GM23338 (cell line): ENCODE measurements around the gene SPATA9. TPM values are rescaled to one million over a fixed set of nuclear protein-coding genes. Genes with fewer than 3 reads are reported as not detected.

Experiments used
- ATAC-seq: fragments of 200-7000 bp; cut with Tn5 transposase; 3 replicates; pipeline ENCODE4 v1.9.1; 2020
- DNase-seq: peaks from one replicate; pipeline ENCODE4 v3.0.0-alpha.2; 2015; ENCODE audit warnings: low spot score
- H2AFZ ChIP-seq: fragments of 200-600 bp; sonication (generic); 2 replicates; pipeline ENCODE4 v1.8.0; 2016; ENCODE audit warnings: antibody characterized with exemption, mild to moderate bottlenecking, moderate library complexity
- H3F3A ChIP-seq: fragments of 200-600 bp; sonication (generic); replicated peaks from 2 replicates; pipeline ENCODE4 v1.8.0; 2017; ENCODE audit warnings: antibody characterized with exemption, mixed run types, low read depth
- H3K27ac ChIP-seq: fragments of 200-600 bp; sonication (generic); 2 replicates; pipeline ENCODE4 v1.6.1; 2016; ENCODE audit warnings: low read depth
- H3K27me3 ChIP-seq: fragments of 200-600 bp; sonication (generic); 2 replicates; pipeline ENCODE4 v1.8.0; 2016; ENCODE audit warnings: mild to moderate bottlenecking, mixed run types, moderate library complexity; ENCODE audit not compliant: insufficient read depth
- H3K36me3 ChIP-seq: fragments of 200-600 bp; sonication (generic); 2 replicates; pipeline ENCODE4 v1.8.0; 2016; ENCODE audit warnings: mild to moderate bottlenecking; ENCODE audit not compliant: insufficient read depth
- H3K4me1 ChIP-seq: fragments of 200-600 bp; sonication (generic); 2 replicates; pipeline ENCODE4 v1.8.0; 2016; ENCODE audit warnings: mild to moderate bottlenecking, moderate library complexity; ENCODE audit not compliant: insufficient read depth
- H3K4me2 ChIP-seq: fragments of 200-600 bp; sonication (generic); 2 replicates; pipeline ENCODE4 v1.7.1; 2017; ENCODE audit warnings: mixed run types
- H3K4me3 ChIP-seq: fragments of 200-600 bp; sonication (generic); 2 replicates; pipeline ENCODE4 v1.6.1; 2016; ENCODE audit warnings: mixed run types
- H3K79me2 ChIP-seq: fragments of 200-600 bp; sonication (generic); replicated peaks from 2 replicates; pipeline ENCODE4 v1.8.0; 2017; ENCODE audit warnings: mild to moderate bottlenecking; ENCODE audit not compliant: insufficient read depth
- H3K9me2 ChIP-seq: fragments of 200-600 bp; sonication (generic); 2 replicates; pipeline ENCODE4 v1.8.0; 2017; ENCODE audit not compliant: insufficient read depth
- H4K20me1 ChIP-seq: fragments of 200-600 bp; sonication (generic); replicated peaks from 2 replicates; pipeline ENCODE4 v1.8.0; 2017; ENCODE audit warnings: mild to moderate bottlenecking; ENCODE audit not compliant: insufficient read depth
- H3K27ac Mint-ChIP-seq: 2 replicates; pipeline ENCODE4 v1.8.0; 2020; ENCODE audit warnings: inconsistent platforms, mild to moderate bottlenecking, moderate library complexity, mixed read lengths
- H3K27me3 Mint-ChIP-seq: 3 replicates; pipeline ENCODE4 v1.8.0; 2022; ENCODE audit warnings: low read depth, mild to moderate bottlenecking, moderate library complexity, mixed read lengths, inconsistent platforms; ENCODE audit not compliant: insufficient read depth, poor library complexity
- H3K36me3 Mint-ChIP-seq: 3 replicates; pipeline ENCODE4 v1.8.0; 2021; ENCODE audit warnings: low read depth, mild to moderate bottlenecking, inconsistent platforms, moderate library complexity, mixed read lengths
- H3K4me1 Mint-ChIP-seq: 3 replicates; pipeline ENCODE4 v1.8.0; 2020; ENCODE audit warnings: mild to moderate bottlenecking, inconsistent platforms, mixed read lengths
- H3K4me3 Mint-ChIP-seq: 3 replicates; pipeline ENCODE4 v1.8.0; 2021; ENCODE audit warnings: moderate library complexity, mild to moderate bottlenecking, inconsistent platforms, mixed read lengths
- H3K9me3 Mint-ChIP-seq: 3 replicates; pipeline ENCODE4 v1.8.0; 2020; ENCODE audit warnings: moderate library complexity, mild to moderate bottlenecking, inconsistent platforms, mixed read lengths
- EZH2 ChIP-seq: fragments of 200-600 bp; sonication (generic); IDR thresholded peaks from one replicate; pipeline ENCODE4 v1.8.0; 2017; ENCODE audit warnings: antibody characterized with exemption, mild to moderate bottlenecking, low read depth; ENCODE audit not compliant: unreplicated experiment
- EZH2phosphoT487 ChIP-seq: fragments of 200-600 bp; sonication (generic); IDR thresholded peaks from one replicate; pipeline ENCODE4 v1.8.1; 2018; ENCODE audit warnings: antibody characterized with exemption; ENCODE audit not compliant: unreplicated experiment
- JUNB ChIP-seq: IDR thresholded peaks from one replicate; pipeline ENCODE4 v1.6.1; 2016; ENCODE audit warnings: antibody characterized with exemption; ENCODE audit not compliant: unreplicated experiment
- NANOG ChIP-seq: IDR thresholded peaks from 2 replicates; pipeline ENCODE4 v1.6.1; 2016; ENCODE audit warnings: antibody characterized with exemption, borderline replicate concordance
- POLR2AphosphoS5 ChIP-seq: IDR thresholded peaks from 2 replicates; pipeline ENCODE4 v1.6.1; 2016; ENCODE audit warnings: antibody characterized with exemption, low read depth
- ZNF114 ChIP-seq: fragments of 250-450 bp; sonication (Bioruptor Pico); IDR thresholded peaks from 2 replicates; pipeline ENCODE4 v1.5.0; 2020; ENCODE audit warnings: mild to moderate bottlenecking, moderate library complexity
- polyA plus RNA-seq: library from polyadenylated mRNA; unstranded; fragments of >200 nt; fragmentation: Nextera tagmentation; extraction: Ambion mirVana; gene quantifications from 2 replicates; pipeline ENCODE4 v1.2.1, GENCODE V29; 2016
- total RNA-seq: library from RNA; depleted of rRNA; stranded (reverse); fragments of >200 nt; shearing (Covaris generic); gene quantifications from 2 replicates; pipeline ENCODE4 v1.2.3, GENCODE V29; 2014
- TF ChIP-seq, protein P1 (sequence below), 2 experiments: fragments of 200-600 bp in 1 of 2; sonication (generic) in 1 of 2; conservative IDR thresholded peaks; 2 replicates each; pipeline versions ENCODE4 v1.5.1 to v1.6.1; 2016 to 2017; ENCODE audit warnings: antibody characterized with exemption in 2 of 2, low read depth in 2 of 2, mild to moderate bottlenecking in 2 of 2, moderate library complexity in 1 of 2
- TF ChIP-seq, protein P2 (sequence below): fragments of 250-450 bp; sonication (Bioruptor Pico); IDR thresholded peaks from 2 replicates; pipeline ENCODE4 v1.5.0; 2020; ENCODE audit warnings: mild to moderate bottlenecking, moderate library complexity
- TF ChIP-seq, protein P3 (sequence below): IDR thresholded peaks from one replicate; pipeline ENCODE4 v1.6.1; 2018; ENCODE audit warnings: antibody characterized with exemption; ENCODE audit not compliant: unreplicated experiment

Gene SPATA9
- total and polyA plus RNA-seq, 2 experiments from 2014 or later = not detected

DNA sequence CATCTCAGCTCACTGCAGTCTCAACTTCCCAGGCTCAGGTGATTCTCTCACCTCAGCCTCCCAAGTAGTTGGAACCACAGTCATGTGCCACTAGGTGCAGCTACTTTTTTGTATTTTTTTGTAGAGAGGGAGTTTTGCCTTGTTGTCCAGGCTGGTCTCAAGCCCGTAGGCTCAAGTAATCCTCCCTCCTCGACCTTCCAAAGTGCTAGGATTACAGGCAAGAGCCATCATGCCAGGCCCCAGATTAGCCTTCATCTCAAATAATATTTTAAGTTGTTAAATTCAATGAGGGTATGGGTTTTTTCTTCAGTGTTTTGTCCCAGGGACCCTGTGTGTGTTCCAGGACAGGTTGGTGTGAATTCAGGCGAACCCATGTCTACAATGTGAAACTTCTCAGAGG lies 48.7 kb downstream of the SPATA9 start:
- H3K36me3 ChIP-seq = no peaks in the 10 kb centered on the region
- Mint-ChIP-seq H3K27me3 (peaks cover 3% of the 10 kb centered on the region), H3K36me3 (peaks cover 13% of the 10 kb centered on the region), H3K27ac (no peak overlapping the region), H3K4me3 (no peak overlapping the region), H3K9me3 (peaks cover 11% of the 10 kb centered on the region), H3K4me1 (no peaks in the 10 kb centered on the region)
- H3K4me1 ChIP-seq = no peaks in the 10 kb centered on the region
- no peak overlapping the region for H3K27ac ChIP-seq
- DNase-seq = no peak
- H3K9me2 ChIP-seq = 0 out of 2 replicates have a peak, but pooled peaks cover 11% of the 10 kb centered on the region
- ATAC-seq = no peak
- no peak overlapping the region for H3K4me2 ChIP-seq
- peak overlapping the region; percentile 43; the same call in 1 of the 2 replicates for H2AFZ ChIP-seq
- no peaks in the 10 kb centered on the region for H3K79me2 ChIP-seq
- no peaks in the 10 kb centered on the region for H4K20me1 ChIP-seq
- H3K27me3 ChIP-seq = no peaks in the 10 kb centered on the region
- no peaks in the 10 kb centered on the region for H3F3A ChIP-seq
- H3K4me3 ChIP-seq = no peak overlapping the region
- TF ChIP-seq, protein P1, sequence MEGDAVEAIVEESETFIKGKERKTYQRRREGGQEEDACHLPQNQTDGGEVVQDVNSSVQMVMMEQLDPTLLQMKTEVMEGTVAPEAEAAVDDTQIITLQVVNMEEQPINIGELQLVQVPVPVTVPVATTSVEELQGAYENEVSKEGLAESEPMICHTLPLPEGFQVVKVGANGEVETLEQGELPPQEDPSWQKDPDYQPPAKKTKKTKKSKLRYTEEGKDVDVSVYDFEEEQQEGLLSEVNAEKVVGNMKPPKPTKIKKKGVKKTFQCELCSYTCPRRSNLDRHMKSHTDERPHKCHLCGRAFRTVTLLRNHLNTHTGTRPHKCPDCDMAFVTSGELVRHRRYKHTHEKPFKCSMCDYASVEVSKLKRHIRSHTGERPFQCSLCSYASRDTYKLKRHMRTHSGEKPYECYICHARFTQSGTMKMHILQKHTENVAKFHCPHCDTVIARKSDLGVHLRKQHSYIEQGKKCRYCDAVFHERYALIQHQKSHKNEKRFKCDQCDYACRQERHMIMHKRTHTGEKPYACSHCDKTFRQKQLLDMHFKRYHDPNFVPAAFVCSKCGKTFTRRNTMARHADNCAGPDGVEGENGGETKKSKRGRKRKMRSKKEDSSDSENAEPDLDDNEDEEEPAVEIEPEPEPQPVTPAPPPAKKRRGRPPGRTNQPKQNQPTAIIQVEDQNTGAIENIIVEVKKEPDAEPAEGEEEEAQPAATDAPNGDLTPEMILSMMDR (conservative IDR thresholded peaks at IDR 0.05; ENCODE audit: low read depth in 2 of 2) = no peak
- TF ChIP-seq, protein P2, sequence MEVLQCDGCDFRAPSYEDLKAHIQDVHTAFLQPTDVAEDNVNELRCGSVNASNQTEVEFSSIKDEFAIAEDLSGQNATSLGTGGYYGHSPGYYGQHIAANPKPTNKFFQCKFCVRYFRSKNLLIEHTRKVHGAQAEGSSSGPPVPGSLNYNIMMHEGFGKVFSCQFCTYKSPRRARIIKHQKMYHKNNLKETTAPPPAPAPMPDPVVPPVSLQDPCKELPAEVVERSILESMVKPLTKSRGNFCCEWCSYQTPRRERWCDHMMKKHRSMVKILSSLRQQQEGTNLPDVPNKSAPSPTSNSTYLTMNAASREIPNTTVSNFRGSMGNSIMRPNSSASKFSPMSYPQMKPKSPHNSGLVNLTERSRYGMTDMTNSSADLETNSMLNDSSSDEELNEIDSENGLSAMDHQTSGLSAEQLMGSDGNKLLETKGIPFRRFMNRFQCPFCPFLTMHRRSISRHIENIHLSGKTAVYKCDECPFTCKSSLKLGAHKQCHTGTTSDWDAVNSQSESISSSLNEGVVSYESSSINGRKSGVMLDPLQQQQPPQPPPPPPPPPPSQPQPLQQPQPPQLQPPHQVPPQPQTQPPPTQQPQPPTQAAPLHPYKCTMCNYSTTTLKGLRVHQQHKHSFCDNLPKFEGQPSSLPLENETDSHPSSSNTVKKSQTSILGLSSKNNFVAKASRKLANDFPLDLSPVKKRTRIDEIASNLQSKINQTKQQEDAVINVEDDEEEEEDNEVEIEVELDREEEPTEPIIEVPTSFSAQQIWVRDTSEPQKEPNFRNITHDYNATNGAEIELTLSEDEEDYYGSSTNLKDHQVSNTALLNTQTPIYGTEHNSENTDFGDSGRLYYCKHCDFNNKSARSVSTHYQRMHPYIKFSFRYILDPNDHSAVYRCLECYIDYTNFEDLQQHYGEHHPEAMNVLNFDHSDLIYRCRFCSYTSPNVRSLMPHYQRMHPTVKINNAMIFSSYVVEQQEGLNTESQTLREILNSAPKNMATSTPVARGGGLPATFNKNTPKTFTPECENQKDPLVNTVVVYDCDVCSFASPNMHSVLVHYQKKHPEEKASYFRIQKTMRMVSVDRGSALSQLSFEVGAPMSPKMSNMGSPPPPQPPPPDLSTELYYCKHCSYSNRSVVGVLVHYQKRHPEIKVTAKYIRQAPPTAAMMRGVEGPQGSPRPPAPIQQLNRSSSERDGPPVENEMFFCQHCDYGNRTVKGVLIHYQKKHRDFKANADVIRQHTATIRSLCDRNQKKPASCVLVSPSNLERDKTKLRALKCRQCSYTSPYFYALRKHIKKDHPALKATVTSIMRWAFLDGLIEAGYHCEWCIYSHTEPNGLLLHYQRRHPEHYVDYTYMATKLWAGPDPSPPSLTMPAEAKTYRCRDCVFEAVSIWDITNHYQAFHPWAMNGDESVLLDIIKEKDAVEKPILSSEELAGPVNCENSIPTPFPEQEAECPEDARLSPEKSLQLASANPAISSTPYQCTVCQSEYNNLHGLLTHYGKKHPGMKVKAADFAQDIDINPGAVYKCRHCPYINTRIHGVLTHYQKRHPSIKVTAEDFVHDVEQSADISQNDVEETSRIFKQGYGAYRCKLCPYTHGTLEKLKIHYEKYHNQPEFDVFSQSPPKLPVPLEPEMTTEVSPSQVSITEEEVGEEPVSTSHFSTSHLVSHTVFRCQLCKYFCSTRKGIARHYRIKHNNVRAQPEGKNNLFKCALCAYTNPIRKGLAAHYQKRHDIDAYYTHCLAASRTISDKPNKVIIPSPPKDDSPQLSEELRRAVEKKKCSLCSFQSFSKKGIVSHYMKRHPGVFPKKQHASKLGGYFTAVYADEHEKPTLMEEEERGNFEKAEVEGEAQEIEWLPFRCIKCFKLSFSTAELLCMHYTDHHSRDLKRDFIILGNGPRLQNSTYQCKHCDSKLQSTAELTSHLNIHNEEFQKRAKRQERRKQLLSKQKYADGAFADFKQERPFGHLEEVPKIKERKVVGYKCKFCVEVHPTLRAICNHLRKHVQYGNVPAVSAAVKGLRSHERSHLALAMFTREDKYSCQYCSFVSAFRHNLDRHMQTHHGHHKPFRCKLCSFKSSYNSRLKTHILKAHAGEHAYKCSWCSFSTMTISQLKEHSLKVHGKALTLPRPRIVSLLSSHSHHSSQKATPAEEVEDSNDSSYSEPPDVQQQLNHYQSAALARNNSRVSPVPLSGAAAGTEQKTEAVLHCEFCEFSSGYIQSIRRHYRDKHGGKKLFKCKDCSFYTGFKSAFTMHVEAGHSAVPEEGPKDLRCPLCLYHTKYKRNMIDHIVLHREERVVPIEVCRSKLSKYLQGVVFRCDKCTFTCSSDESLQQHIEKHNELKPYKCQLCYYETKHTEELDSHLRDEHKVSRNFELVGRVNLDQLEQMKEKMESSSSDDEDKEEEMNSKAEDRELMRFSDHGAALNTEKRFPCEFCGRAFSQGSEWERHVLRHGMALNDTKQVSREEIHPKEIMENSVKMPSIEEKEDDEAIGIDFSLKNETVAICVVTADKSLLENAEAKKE (CRISPR knock-in tag) = no peak
- TF ChIP-seq EZH2 (no peak), ZNF114 (CRISPR knock-in tag) (no peak), JUNB (no peak), EZH2phosphoT487 (no peak), NANOG (no peak), POLR2AphosphoS5 (no peak)
- TF ChIP-seq, protein P3, sequence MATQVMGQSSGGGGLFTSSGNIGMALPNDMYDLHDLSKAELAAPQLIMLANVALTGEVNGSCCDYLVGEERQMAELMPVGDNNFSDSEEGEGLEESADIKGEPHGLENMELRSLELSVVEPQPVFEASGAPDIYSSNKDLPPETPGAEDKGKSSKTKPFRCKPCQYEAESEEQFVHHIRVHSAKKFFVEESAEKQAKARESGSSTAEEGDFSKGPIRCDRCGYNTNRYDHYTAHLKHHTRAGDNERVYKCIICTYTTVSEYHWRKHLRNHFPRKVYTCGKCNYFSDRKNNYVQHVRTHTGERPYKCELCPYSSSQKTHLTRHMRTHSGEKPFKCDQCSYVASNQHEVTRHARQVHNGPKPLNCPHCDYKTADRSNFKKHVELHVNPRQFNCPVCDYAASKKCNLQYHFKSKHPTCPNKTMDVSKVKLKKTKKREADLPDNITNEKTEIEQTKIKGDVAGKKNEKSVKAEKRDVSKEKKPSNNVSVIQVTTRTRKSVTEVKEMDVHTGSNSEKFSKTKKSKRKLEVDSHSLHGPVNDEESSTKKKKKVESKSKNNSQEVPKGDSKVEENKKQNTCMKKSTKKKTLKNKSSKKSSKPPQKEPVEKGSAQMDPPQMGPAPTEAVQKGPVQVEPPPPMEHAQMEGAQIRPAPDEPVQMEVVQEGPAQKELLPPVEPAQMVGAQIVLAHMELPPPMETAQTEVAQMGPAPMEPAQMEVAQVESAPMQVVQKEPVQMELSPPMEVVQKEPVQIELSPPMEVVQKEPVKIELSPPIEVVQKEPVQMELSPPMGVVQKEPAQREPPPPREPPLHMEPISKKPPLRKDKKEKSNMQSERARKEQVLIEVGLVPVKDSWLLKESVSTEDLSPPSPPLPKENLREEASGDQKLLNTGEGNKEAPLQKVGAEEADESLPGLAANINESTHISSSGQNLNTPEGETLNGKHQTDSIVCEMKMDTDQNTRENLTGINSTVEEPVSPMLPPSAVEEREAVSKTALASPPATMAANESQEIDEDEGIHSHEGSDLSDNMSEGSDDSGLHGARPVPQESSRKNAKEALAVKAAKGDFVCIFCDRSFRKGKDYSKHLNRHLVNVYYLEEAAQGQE = no peak
